NCI-H2081 (cell line): ENCODE results near the gene NRG3.
"Not testable (repeated sequence)": the region's sequence is repeated elsewhere in the genome, so short reads cannot be mapped to it uniquely, and the experiment has no call there.

Source experiments
- DNase-seq, 2 experiments: peaks; one replicate each; lab custom pipeline; 2025; lab: John Stamatoyannopoulos, UW

The NRG3 gene

DNA sequence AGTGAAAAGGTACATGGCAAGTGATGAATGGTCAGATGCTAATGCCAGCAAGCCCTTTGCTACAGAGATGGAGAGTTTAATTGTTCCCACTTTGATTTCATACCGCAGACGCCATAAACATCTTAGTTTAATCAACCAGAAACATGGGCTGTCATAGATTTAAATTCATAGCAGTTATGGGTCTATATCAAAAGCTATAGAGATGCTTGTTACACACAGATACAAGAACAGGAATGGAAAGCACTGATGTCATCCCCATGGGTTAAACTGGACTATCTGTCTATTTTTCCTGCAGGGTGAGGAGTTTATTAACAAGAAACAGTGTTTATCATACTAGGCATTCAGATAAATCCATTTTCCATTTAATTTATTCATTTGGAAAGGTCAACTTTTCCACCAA lies 409.2 kb downstream of the NRG3 start:
- no peak for DNase-seq

DNA sequence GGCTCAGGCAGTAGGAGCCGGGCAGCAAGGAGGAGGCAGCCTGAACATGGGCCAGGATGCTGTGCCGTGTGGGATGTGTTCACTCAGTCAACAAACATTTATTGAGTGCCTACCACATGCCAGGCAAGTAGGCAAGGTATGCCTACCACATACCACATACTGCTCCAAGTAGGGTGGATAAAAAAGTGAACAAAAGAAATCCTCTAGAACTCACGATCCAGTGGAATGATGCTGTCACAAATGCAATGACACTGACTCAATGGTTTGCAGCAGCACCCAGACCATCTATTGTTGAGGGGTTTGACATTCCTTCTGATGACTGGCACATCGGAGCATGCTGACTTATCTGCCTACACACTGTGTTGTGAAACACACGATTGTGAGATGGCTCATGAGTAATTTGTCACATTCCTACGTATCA lies 413.5 kb downstream of the NRG3 start:
- no peak for DNase-seq

DNA sequence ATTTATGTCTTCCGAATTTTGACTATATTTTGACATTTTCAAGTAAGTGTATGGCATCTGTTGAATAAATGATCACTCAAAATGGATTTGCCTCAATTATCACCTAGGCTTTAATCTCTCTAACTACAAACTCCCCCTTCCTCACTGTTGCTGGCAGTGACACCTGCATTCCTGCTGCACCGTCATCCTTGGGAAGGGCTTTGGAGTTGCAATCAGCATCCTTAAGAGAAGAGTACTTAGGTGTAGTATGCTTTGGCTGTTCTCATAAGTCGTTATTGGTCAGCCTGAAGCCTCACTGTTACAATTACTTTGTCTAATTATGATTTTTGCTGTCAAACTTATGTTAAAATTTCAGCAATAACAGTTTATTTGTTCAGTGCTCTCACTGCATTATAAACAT lies 415.0 kb downstream of the NRG3 start:
- DNase-seq: no peak

DNA sequence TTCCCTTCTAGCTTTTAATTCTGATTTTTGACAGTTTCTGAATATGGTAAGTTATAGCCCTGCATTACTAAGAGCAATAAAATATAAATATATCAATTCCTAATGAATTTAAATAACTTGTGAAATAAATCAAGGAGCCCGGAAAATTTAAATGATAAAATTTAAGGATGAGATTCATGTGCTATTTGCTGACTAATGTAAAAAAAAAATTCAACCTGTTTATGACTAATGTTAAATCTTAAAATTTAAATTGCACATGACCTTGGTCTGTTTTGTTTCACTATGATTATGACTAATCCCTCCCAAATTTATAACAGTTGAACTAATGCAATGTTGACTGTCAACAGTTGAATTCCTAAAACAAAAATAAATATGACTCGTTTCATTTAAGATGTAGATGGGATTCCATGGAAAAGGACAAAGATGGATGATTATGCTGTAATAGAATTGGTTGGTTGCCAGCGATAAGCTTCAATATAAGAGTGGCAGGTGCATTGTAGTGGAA lies 419.9 kb downstream of the NRG3 start:
- no peak for DNase-seq

DNA sequence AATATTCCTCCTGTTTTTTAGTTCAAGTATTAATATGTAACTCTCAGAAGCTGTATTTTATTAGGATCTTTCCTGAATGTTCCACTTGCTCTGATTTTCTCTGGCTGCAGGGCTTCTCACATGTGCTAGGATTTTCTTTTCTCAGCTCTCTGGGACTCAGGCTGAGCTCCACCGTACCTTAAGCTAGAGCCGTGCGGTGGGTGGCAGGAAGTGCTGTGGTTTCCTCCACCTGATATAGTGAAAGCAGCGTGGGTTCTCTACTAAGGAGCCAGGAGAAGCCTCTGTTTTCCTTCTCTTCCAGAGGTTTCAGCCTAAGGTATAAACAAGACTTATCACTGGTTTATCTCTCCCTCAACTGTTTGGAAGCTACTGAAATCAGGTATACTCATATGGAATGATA lies 433.6 kb downstream of the NRG3 start:
- DNase-seq: no peak

DNA sequence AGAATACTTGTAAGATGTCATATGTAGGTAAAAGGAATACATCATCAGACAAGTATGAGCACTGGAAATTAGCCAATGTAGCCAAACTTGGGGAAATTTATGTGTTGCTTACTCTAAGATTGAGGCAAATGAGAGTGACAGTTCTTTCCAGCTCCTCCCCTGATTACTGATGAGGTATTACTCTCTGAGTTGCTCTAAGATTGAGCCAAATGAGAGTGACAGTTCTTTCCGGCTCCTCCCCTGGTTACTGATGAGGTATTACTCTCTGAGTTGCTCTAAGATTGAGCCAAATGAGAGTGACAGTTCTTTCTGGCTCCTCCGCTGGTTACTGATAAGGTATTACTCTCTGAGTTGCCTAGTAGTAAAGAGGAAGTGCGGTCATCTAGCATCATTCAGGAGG lies 435.8 kb downstream of the NRG3 start:
- DNase-seq: no peak

DNA sequence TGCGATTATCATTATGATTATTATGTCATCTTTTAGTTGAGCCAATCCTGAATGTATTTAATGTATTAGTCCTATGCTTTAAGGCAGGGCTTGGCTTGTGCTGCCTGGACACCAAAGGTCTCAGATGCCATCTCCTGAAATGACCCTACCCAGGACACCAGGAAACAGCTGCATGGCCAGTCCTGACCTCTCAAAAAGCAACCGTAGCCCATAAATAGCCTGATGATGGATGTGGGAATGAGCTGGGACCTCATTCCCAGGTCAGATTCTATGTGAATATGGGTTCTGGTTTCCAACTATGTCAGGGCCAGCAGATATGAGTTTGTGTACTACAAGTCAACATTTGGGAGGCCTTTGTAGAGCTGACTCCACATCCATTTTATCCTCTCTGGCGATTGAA lies 438.4 kb downstream of the NRG3 start:
- DNase-seq: no peak

DNA sequence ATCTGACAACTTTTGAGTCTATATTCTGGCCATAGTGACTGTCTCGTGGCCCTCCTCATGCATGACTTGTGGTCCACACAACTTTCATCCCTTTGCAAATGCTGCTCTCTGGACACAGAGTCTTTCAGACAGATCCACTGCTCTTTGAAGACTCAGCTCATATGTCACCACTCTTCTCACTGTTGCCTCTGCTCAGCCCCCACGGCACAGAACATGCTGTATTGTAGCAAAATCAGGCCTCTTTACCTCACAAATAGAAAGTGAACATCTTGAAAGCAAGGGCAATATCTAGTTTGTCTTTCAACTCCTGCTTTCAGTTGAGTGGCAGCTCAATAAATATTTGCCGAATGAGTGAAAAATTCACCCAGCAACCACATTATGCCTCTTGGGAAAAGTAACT lies 443.5 kb downstream of the NRG3 start:
- no peak for DNase-seq

DNA sequence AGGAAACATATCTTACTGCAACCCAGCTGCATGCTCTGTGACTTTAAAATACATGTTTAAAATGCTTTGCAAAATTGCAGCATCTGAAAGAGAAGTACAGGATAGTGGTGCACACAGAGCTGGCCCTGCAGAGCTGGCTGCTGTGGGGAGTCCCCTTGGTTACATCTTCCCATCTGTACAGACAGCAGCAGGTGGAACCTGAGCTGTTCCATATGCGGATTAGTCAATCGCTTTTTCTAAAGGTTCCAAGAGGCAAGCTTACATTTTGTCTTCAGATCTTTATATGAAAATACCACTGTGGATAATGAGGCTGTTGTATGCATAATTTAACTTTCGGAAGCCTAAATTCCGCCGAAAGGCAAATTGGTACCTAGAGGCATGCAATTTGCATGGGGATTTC lies 444.1 kb downstream of the NRG3 start:
- no peak for DNase-seq

DNA sequence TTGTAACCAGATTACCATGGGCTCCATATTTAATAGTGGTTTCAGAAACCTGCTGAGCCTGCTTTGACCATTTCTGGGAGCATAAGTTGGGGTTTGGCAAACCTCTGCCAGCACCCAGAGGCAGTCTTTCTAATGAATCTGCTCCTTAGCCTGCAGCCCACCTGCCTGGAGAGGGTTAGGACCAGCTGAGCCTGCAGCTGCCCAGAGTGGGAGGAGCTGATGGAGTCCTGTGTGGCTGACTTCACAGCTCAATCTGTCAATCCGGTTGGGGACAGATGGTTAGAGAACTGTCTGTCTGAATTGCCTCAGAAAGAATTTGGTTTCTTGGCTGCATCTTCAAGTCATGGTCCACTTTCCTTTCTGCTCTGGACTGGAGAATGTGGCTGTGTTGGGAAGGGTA lies 444.6 kb downstream of the NRG3 start:
- no peak for DNase-seq

DNA sequence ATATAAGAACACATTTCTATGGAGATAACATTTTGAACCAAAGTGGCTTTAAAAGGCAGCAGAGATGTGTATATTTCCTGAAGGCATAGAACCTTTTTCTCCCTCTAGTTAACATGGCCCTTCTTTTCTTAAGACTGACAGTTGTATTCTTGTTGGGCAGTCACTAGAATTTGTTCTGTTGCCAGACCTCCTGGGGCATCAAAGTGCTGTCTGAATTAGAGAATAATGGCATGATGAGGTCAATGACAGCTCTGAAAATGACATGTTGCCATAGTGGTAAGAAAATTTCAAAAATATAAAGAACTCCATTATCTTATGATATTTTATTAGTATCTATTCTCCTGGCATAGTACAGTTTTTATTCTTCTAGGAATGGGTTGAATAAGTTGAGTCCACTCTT lies 446.7 kb downstream of the NRG3 start:
- DNase-seq: no peak

DNA sequence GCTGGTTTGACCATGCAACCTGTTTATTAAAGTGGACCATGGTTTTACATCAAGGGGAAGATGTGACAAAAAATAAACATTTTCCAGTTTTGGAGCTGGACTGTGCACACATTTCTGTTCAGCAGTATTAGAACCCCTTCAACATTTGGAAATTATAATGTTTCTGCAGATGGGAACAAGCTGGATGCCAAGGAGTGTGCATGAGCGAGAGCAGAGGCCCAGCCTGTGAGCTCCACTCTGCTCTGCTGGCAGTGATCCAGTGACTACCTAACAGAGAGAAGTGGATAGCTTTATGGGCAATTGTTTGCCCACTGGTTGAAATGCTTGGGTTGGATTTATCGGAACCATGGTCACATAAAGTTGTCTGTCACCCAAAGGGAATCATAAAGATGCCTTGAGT lies 456.7 kb downstream of the NRG3 start:
- no peak for DNase-seq

DNA sequence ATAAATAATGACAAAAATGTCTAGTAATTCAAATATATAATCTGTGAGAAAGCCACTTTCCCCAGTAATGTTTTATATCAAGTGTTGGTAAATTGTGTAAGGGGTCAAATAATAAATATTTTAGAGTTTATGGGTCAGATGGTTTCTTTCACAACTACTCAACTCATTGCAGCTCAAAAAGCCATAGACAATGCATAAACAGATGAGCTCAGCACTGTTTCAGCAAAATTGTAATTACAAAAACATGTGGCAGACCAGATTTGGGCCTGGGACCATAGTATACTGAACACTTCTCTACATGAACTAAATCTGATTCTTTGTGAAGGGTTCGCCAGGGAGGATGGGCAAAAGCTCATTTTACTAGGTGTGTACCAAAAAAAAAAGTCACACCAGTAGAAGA lies 460.8 kb downstream of the NRG3 start:
- DNase-seq: no peak

DNA sequence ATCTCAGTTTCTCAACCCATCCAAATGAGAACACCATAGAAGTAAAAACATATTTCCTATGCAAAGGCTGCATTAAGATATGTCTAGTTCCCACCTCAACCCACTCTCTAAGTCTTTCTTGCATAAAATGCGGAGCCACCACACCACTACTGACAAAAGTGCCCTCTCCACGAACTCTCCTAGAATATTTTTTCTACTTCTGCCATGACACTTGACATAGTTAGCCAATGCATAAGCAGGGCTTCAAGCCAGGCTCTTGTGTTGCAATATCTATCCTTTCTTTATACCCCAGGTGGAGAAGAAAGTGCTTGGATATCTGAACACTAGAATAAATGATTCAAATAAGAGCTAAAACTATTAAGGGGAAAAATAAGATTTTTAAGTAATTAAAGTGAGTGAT lies 465.2 kb downstream of the NRG3 start:
- no peak for DNase-seq

DNA sequence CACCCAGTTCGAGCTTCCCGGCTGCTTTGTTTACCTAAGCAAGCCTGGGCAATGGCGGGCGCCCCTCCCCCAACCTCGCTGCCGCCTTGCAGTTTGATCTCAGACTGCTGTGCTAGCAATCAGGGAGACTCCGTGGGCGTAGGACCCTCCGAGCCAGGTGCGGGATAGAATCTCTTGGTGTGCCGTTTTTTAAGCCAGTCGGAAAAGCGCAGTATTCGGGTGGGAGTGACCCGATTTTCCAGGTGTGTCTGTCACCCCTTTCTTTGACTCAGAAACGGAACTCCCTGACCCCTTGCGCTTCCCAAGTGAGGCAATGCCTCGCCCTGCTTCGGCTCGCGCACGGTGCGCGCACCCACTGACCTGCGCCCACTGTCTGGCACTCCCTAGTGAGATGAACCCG lies 474.6 kb downstream of the NRG3 start:
- DNase-seq: not testable (repeated sequence)

DNA sequence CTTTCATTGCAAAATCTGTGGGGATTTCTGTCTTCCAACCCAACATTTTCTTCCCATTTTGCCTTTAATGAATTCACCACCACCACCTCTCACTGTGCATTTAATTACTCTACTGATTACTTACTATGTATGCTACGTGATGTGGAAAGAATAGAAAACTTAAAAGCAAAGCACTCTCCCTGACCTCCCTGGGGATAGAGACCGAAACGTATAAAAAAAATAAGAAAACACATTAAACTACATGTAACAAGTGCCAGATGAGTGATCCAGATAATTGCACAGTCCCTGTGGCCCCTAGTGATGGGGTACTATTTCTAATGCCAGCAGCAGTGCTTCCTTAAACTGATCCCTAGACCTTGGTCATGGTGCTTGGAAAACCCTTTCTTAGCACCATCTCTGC lies 478.4 kb downstream of the NRG3 start:
- no peak for DNase-seq

DNA sequence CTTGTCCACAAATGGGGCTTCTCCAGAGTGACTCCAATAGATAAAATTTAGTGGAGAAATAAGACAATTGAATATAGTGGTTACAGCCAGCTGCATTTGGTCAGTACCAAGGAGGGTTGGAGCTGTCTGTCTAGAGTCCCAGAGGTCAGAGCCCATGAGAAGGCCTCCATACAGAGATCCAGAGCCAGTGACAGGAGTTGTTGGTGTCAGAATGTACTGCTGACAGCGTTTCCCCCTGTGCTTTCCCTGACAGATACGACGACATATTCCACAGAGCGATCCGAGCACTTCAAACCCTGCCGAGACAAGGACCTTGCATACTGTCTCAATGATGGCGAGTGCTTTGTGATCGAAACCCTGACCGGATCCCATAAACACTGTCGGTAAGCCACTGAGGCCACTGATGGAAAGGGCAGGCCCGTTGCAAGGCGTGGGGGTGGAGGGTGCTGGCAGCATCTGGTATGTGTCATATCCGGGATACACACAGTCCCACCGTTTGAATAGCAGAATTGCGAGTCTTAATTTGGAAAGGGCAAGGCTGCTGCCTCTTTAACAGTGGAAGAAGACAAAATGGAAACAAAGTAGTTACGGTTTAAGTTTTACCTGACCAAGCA lies 483.6 kb downstream of the NRG3 start:
- no peak for DNase-seq

DNA sequence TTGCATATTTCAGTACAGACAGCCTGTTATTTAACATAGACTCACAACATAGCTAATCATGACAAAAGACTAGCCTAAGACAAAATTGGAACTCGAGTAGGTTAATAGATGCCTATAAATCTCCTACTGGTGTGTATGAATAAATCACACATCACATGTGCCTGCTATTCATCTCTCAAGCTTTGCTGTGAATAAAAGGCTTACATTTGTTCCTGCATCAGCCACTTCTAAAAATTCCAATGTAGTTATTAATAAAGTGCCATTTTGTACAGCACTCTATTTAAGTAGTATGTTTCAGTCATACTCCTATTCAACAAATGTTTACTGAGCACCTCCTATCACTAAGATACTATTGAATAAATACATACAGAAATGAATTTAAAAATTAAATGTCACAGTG lies 486.3 kb downstream of the NRG3 start:
- no peak for DNase-seq

DNA sequence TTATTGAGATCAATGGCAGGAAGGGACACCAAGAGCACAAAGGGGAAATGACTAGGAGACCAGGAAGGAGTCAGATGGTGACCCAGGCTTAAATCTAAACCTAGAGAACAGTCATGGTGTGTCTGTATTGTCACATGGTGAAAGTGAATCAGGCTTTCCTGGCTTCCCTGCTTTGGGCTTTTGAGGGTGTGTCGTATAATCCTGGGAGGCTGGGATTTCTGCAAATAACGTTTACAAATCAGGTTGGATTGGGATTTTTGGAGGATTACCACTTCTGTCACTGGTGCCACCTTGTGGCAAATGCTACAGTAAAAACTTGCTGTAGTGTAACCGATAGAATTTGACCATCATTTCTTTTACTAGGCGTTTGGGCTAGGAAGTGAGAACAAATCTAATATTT lies 502.6 kb downstream of the NRG3 start:
- DNase-seq: no peak

DNA sequence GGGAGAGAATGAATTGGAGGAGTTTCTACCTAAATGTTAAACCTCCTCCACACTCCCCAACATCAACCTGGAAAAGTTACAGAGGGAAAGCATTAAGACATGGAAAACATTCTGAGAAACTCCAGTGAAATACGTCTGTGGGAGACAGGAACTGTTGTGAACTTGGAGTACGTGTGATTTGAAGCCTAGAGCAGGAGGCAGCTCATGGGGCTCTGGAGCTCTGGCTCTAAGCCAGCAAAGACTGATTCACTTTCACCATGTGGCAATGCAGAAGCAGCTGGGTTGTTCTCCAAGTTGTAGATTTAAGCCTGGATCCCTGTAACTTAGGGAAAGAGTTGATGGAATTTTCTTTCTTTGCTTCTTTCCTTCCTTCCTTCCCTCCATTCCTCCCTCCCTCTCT lies 503.2 kb downstream of the NRG3 start:
- no peak for DNase-seq

DNA sequence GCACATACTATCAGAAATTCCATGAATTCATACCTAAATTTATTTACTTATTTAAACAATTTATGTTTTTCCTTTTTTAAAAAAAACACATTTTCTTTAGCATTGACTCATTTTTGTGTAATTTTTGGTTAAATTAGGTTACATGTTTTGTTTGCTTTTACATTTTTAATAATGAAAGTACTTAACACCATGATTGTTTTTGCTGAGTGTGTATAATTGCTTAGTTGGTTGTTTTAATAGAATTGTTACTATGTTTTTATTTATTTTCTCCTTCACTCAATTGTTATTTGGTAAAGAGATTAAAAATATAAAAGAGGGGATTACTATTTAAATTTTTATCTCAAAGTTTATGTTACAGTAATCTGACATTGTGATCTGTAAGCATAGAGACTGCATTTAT lies 508.4 kb downstream of the NRG3 start:
- no peak for DNase-seq

DNA sequence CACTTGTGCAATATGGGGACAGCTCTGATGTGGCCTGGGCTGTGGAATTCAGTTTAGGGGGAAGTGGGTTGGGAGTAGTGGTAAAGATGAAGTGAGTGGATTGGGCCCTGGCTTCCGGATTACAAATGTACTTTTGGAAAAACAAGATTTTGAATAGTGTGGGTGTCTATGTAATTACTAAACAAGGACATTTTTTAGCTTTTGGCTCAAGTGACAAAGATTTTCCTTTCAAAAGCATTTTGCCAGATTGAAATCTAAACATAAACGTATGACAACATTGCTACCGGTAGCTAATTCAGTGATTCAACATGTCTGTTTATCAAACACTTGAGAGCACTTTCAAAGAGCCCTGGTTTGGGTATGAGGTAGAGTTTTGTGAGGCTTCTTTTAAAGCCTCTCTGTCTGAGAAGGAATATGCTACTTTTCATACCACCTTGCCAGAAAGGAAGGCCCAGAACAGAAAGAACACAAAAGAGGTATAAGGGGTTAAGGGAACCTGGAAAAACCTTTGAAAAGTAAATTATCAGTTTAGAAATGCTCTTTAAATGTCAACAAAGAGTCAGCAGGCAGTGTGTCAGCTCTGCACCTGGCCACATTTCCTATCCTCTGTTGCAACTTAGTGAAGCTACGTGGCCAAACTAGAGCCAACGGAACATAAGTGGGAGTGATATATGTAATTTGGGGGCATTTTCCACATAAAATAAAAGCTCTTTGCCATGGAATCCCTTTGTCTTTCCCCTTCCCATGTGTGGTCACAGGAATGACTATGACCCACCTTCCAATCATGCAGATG lies 516.1 kb downstream of the NRG3 start:
- peak in 1 of 2 experiments; percentile 16 for DNase-seq

DNA sequence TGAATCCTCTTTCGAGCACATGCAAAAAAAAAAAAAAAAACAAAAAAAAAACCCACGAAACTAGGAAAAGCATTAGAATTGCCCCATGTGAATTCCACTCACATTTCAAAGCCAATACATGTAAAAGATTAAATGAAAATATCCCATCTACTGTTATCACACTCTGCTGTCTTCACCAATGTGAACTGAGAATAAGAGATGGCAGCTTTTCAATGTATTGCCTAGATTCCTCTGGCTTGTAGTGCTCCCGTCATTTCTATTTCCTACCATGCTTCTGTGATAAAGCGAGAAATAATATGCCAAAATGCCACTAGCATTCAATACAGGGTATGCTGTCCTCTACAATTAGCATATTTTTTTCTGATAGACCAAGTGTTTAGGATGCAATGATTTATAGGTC lies 517.0 kb downstream of the NRG3 start:
- no peak for DNase-seq

DNA sequence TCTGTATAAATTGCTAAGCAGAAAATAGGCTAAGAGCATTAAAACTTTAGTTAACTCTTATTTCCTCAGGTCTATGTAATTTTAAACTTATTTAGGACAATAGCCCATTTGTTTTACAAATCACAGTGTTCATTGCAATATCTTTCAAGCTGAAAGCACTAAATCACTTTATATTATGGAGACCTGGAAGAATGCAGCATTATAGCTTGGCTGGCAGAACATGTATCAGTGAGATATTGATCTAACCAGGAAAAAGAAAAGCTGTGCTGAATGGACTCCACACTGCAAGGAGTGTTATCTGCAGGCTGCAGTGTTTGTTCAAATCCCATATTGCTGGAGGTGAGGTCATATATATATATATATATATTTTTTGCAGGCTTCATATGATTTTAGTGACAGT lies 517.5 kb downstream of the NRG3 start:
- DNase-seq: no peak
